ENCODE data around the gene ATL1. TPM values are rescaled to one million over a fixed set of nuclear protein-coding genes. Genes with fewer than 3 reads are reported as not detected.

The ATL1 gene
- total RNA-seq, 4 donors from 2014 or later, result 3.6 to 11.3 (median 5.6) TPM

- DNase-seq (ENCODE audit: low spot score) (no peak), ATAC-seq (ENCODE audit: low FRiP score) (no peak)
- TF ChIP-seq CTCF (IDR thresholded peaks at IDR 0.05), result no peak
These were observed 40.9 kb downstream of the ATL1 start for GRCh38 chr14:50600849-50601248.

GRCh38 chr14:50601394-50601793 lies 41.4 kb downstream of the ATL1 start:
- no peak for DNase-seq (ENCODE audit: low spot score)
- no peak for ATAC-seq (ENCODE audit: low FRiP score)
- no peak for TF ChIP-seq CTCF (IDR thresholded peaks at IDR 0.05)

GRCh38 chr14:50602035-50602434 lies 42.1 kb downstream of the ATL1 start:
- no peak for TF ChIP-seq CTCF (IDR thresholded peaks at IDR 0.05)
- DNase-seq (ENCODE audit: low spot score) (no peak), ATAC-seq (ENCODE audit: low FRiP score) (no peak)

- no peak for TF ChIP-seq CTCF (IDR thresholded peaks at IDR 0.05)
- ATAC-seq (ENCODE audit: low FRiP score) (no peak), DNase-seq (ENCODE audit: low spot score) (no peak)
These were observed 43.6 kb downstream of the ATL1 start for GRCh38 chr14:50603565-50603964.

GRCh38 chr14:50605766-50606165 lies 45.8 kb downstream of the ATL1 start:
- ATAC-seq (ENCODE audit: low FRiP score) (no peak), DNase-seq (ENCODE audit: low spot score) (no peak)
- no peak for TF ChIP-seq CTCF (IDR thresholded peaks at IDR 0.05)

- ATAC-seq (ENCODE audit: low FRiP score) (no peak), DNase-seq (ENCODE audit: low spot score) (no peak)
- TF ChIP-seq CTCF (IDR thresholded peaks at IDR 0.05), result no peak
These were observed 46.5 kb downstream of the ATL1 start for GRCh38 chr14:50606468-50606867.

GRCh38 chr14:50607181-50607580 lies 47.2 kb downstream of the ATL1 start:
- DNase-seq (ENCODE audit: low spot score) (no peak), ATAC-seq (ENCODE audit: low FRiP score) (no peak)
- TF ChIP-seq CTCF (IDR thresholded peaks at IDR 0.05), result no peak
